HepG2 (cell line): ENCODE results near the gene ZFYVE26. TPM values are rescaled to one million over a fixed set of nuclear protein-coding genes. Genes with fewer than 3 reads are reported as not detected.

Source experiments
- ATAC-seq: fragments of 200-7000 bp; cut with Tn5 transposase; 3 replicates; pipeline ENCODE4 v1.9.1; 2020; ENCODE audit warnings: mild to moderate bottlenecking, moderate library complexity
- BruUV-seq: library from RNA; stranded (reverse); fragments of 400-500 nt; replicated peaks from 2 replicates; lab custom pipeline; 2021; lab: Mats Ljungman, UMichigan
- CTCF ChIA-PET: fragments of 300-600 bp; formaldehyde crosslinking; extraction: SDS; loops from one replicate; lab custom pipeline; 2021; ENCODE audit warnings: low total read pairs, inconsistent platforms, low intra/inter-chr PET ratio; lab: Yijun Ruan, JAX
- POLR2A ChIA-PET: fragments of 350-600 bp; sonication (Branson Sonifier 250); formaldehyde crosslinking; loops from one replicate; lab custom pipeline; 2020; ENCODE audit warnings: antibody characterized with exemption, inconsistent platforms; lab: Yijun Ruan, JAX
- DNase-seq: peaks from one replicate; pipeline ENCODE4 v3.0.0-alpha.2; 2015; ENCODE audit warnings: low spot score
- FAIRE-seq: peaks from 3 replicates; lab custom pipeline; 2011; peaks lifted over from hg19 to GRCh38; lab: Jason Lieb, UNC
- H2AFZ ChIP-seq: one replicate; pipeline ENCODE4 v1.6.1; 2011; ENCODE audit warnings: low read length, inconsistent platforms
- H3K27ac ChIP-seq: fragments of 300-600 bp; 3 replicates; pipeline ENCODE4 v1.8.0; 2011; ENCODE audit warnings: mixed run types, mild to moderate bottlenecking, mixed read lengths, low read length, inconsistent platforms; ENCODE audit not compliant: insufficient read depth; ENCODE audit errors: extremely low read length
- H3K27me3 ChIP-seq, 2 experiments: fragments of 200-600 bp in 1 of 2; 2 replicates in 1 of 2; 3 replicates in 1 of 2; pipeline versions ENCODE4 v1.6.0 to v1.8.0; 2011; ENCODE audit warnings: low read length in 2 of 2, mild to moderate bottlenecking in 2 of 2, moderate library complexity in 2 of 2, inconsistent platforms in 1 of 2; ENCODE audit not compliant: insufficient read depth in 2 of 2, control insufficient read depth in 1 of 2
- H3K36me3 ChIP-seq, 2 experiments: fragments of 200-600 bp in 1 of 2; replicated peaks in 1 of 2; 2 replicates in 1 of 2; 3 replicates in 1 of 2; pipeline versions ENCODE4 v1.5.1 to v1.8.0; 2011; ENCODE audit warnings: low read length in 2 of 2, inconsistent platforms in 1 of 2; ENCODE audit not compliant: insufficient read depth in 2 of 2, control insufficient read depth in 1 of 2
- H3K4me1 ChIP-seq: 2 replicates; pipeline ENCODE4 v1.5.1; 2012; ENCODE audit warnings: low read length, inconsistent platforms; ENCODE audit not compliant: insufficient read depth
- H3K4me2 ChIP-seq: 2 replicates; pipeline ENCODE4 v1.6.0; 2011; ENCODE audit warnings: low read depth, low read length, inconsistent platforms
- H3K4me3 ChIP-seq, 3 experiments: fragments of 200-600 bp in 1 of 3; sonication (generic), shearing (Covaris generic) in 1 of 3; replicated peaks in 1 of 3; 2 replicates each; pipeline ENCODE4 v1.5.1; 2011 to 2016; ENCODE audit warnings: low read length in 3 of 3, inconsistent platforms in 2 of 3, low read depth in 2 of 3, mild to moderate bottlenecking in 2 of 3, control low read depth in 1 of 3, mixed read lengths in 1 of 3; ENCODE audit not compliant: insufficient read depth in 1 of 3
- H3K79me2 ChIP-seq: one replicate; pipeline ENCODE4 v1.6.1; 2011; ENCODE audit warnings: low read length, inconsistent platforms; ENCODE audit not compliant: insufficient read depth
- H3K9ac ChIP-seq: 2 replicates; pipeline ENCODE4 v1.6.0; 2011; ENCODE audit warnings: mild to moderate bottlenecking, low read depth, low read length, inconsistent platforms; ENCODE audit not compliant: insufficient read depth
- H3K9me3 ChIP-seq: 2 replicates; pipeline ENCODE4 v1.5.1; 2012; ENCODE audit warnings: mild to moderate bottlenecking, low read length
- H4K20me1 ChIP-seq: 2 replicates; pipeline ENCODE4 v1.6.0; 2011; ENCODE audit warnings: inconsistent platforms, mild to moderate bottlenecking, low read length, moderate library complexity; ENCODE audit not compliant: insufficient read depth
- AKAP8 ChIP-seq: sonication (generic); formaldehyde crosslinking; IDR thresholded peaks from 2 replicates; pipeline ENCODE4 v1.5.1; 2020; ENCODE audit warnings: mild to moderate bottlenecking, missing genetic modification reagents
- ARHGAP35 ChIP-seq: sonication (generic); formaldehyde crosslinking; IDR thresholded peaks from 2 replicates; pipeline ENCODE4 v1.9.0; 2022; ENCODE audit warnings: mild to moderate bottlenecking, inconsistent platforms, moderate library complexity, missing genetic modification reagents, borderline replicate concordance
- CCAR2 ChIP-seq: fragments of 200-400 bp; formaldehyde crosslinking; optimal IDR thresholded peaks from 2 replicates; pipeline ENCODE3; 2018; ENCODE audit warnings: low read depth, mild to moderate bottlenecking, low read length, moderate library complexity
- NFATC3 ChIP-seq: sonication (generic); formaldehyde crosslinking; IDR thresholded peaks from 2 replicates; pipeline ENCODE4 v1.5.1; 2020; ENCODE audit warnings: mild to moderate bottlenecking, missing genetic modification reagents
- RELA ChIP-seq: sonication (generic); formaldehyde crosslinking; IDR thresholded peaks from 2 replicates; pipeline ENCODE4 v1.4.0; 2020; ENCODE audit warnings: missing genetic modification reagents
- SRF ChIP-seq: IDR thresholded peaks from 2 replicates; pipeline ENCODE4 v1.6.1; 2011; ENCODE audit warnings: mild to moderate bottlenecking, low read depth, low read length, moderate library complexity
- ZBTB37 ChIP-seq: sonication (generic); formaldehyde crosslinking; IDR thresholded peaks from 2 replicates; pipeline ENCODE4 v1.4.0; 2020; ENCODE audit warnings: mild to moderate bottlenecking, missing genetic modification reagents
- ZFP1 ChIP-seq: IDR thresholded peaks from 2 replicates; pipeline ENCODE4 v1.6.1; 2016
- ZMYM4 ChIP-seq: sonication (generic); formaldehyde crosslinking; IDR thresholded peaks from 2 replicates; pipeline ENCODE4 v1.8.1; 2023; ENCODE audit warnings: mild to moderate bottlenecking, missing genetic modification reagents
- ZNF18 ChIP-seq: sonication (generic); formaldehyde crosslinking; IDR thresholded peaks from 2 replicates; pipeline ENCODE4 v1.8.0; 2022; ENCODE audit warnings: mild to moderate bottlenecking, missing genetic modification reagents; ENCODE audit not compliant: insufficient replicate concordance
- ZNF557 ChIP-seq: sonication (generic); formaldehyde crosslinking; IDR thresholded peaks from 2 replicates; pipeline ENCODE4 v1.4.0; 2020; ENCODE audit warnings: missing genetic modification reagents
- ZNF674 ChIP-seq: sonication (generic); formaldehyde crosslinking; IDR thresholded peaks from 2 replicates; pipeline ENCODE4 v1.5.0; 2020; ENCODE audit warnings: low read depth, mild to moderate bottlenecking, missing genetic modification reagents
- ZNF75D ChIP-seq: sonication (generic); formaldehyde crosslinking; IDR thresholded peaks from 2 replicates; pipeline ENCODE4 v1.8.1; 2023; ENCODE audit warnings: missing genetic modification reagents, mild to moderate bottlenecking, borderline replicate concordance
- WGBS: methylation state at CpG from one replicate; pipeline ENCODE4 v1.1.6; 2017; ENCODE audit warnings: low lambda C conversion rate; 5-methylcytosine and 5-hydroxymethylcytosine counted together
- in situ Hi-C: cut with HindIII; loops from 2 replicates; pipeline ENCODE4 v1.10.0; 2017; ENCODE audit warnings: low pct_unique_long_range_greater_than_20kb; ENCODE audit not compliant: extremely low pct_ligation_motif_present
- intact Hi-C: fragments of 100-400 bp; cut with micrococcal nuclease; formaldehyde crosslinking; loops from one replicate; pipeline ENCODE4 v1.10.0; 2022; ENCODE audit not compliant: unreplicated experiment
- polyA plus RNA-seq, 8 experiments: library from polyadenylated mRNA; depleted of rRNA in 3 of 8; stranded (reverse) in 7 of 8; unstranded in 1 of 8; fragments of >200 nt; fragmentation: Illumina TruSeq in 4 of 8; extraction: Trizol in 4 of 8; gene quantifications; 2 replicates each; pipeline versions ENCODE4 v1.2.1 to v1.2.3, GENCODE V29; 2011 to 2016; ENCODE audit warnings: low read depth in 4 of 8, missing spikeins in 1 of 8, mixed read lengths in 1 of 8; ENCODE audit not compliant: insufficient read depth in 1 of 8
- total RNA-seq, 5 experiments: library from RNA; depleted of rRNA; stranded (reverse); fragments of >200 nt; fragmentation: Illumina TruSeq; extraction: Trizol; gene quantifications; 2 replicates each; pipeline ENCODE4 v1.2.3, GENCODE V29; 2016; ENCODE audit warnings: low read depth in 1 of 5

ZFYVE26 gene
- total and polyA plus RNA-seq, 2 of the 13 experiments (the other 11 are each of a cell fraction or from before 2014, with no cell fraction given), result 13.6 to 16.4 TPM

- ChIA-PET POLR2A (no interaction called here), CTCF (no interaction called here)
- in situ Hi-C loops, result no loop called here
- Histone ChIP-seq H3K9ac (no peak overlapping the region), H3K4me1 (peaks cover 32% of the 10 kb centered on the region)
- TF ChIP-seq RELA (CRISPR knock-in tag) (no peak), NFATC3 (no peak), ZNF674 (no peak), AKAP8 (CRISPR knock-in tag) (no peak), ZNF557 (no peak), ZNF18 (no peak), ARHGAP35 (CRISPR knock-in tag) (no peak), SRF (no peak), ZBTB37 (CRISPR knock-in tag) (no peak), ZMYM4 (CRISPR knock-in tag) (no peak), ZFP1 (CRISPR knock-in tag) (no peak), ZNF75D (CRISPR knock-in tag) (no peak), CCAR2 (no peak)
- TF ChIP-seq, all 625 proteins: peak for 0
- no peak overlapping the region for H3K4me3 ChIP-seq
- ATAC-seq (no peak), FAIRE-seq (no peak), DNase-seq (no peak)
- no peaks in the 10 kb centered on the region for H3K79me2 ChIP-seq
- no peaks in the 10 kb centered on the region for H3K9me3 ChIP-seq
- no peak overlapping the region for H3K27ac ChIP-seq
- no peaks in the 10 kb centered on the region for H3K27me3 ChIP-seq
- no TSS peak for BruUV-seq
- peaks cover 23 to 66% of the 10 kb centered on the region in 2 experiments for H3K36me3 ChIP-seq
- intact Hi-C loops, result no loop called here
- H2AFZ ChIP-seq, result no peak overlapping the region
- H3K4me2 ChIP-seq, result no peak overlapping the region
- 99% methylated on average over 4 of the region's 4 CpGs for WGBS
- H4K20me1 ChIP-seq, result no peaks in the 10 kb centered on the region
Measured at GRCh38 chr14:67785270-67786109, 30.9 kb downstream of the ZFYVE26 start.
